Raji (cell line): ENCODE measurements around the gene MAP3K20.

Source experiments
- POLR2A ChIP-seq: IDR thresholded peaks from 2 replicates; pipeline ENCODE4 v1.6.1; 2011; ENCODE audit warnings: low read depth, low read length, control low read depth; ENCODE audit not compliant: insufficient read depth

Gene MAP3K20

GRCh38 chr2:173075781-173076580, at the start of gene MAP3K20:
MAP3K20 (plus strand) TSS chr2:173075846; CDS start chr2:173091032, 15,186 bp downstream.
- TF ChIP-seq POLR2A, result peak; percentile 56

GRCh38 chr2:173026479-173026878, 49.2 kb upstream of the MAP3K20 start:
- no peak for TF ChIP-seq POLR2A

GRCh38 chr2:173027181-173028128, 48.2 kb upstream of the MAP3K20 start:
- no peak for TF ChIP-seq POLR2A

- no peak for TF ChIP-seq POLR2A
These were observed 47.5 kb upstream of the MAP3K20 start for GRCh38 chr2:173028141-173028540.

- no peak for TF ChIP-seq POLR2A
These were observed 47.0 kb upstream of the MAP3K20 start for GRCh38 chr2:173028671-173029070.

GRCh38 chr2:173030561-173031490, 44.8 kb upstream of the MAP3K20 start:
- TF ChIP-seq POLR2A, result no peak

- no peak for TF ChIP-seq POLR2A
These were observed 43.6 kb upstream of the MAP3K20 start for GRCh38 chr2:173032032-173032431.

- TF ChIP-seq POLR2A, result no peak
These were observed 42.6 kb upstream of the MAP3K20 start for GRCh38 chr2:173033084-173033483.

GRCh38 chr2:173034143-173034542, 41.5 kb upstream of the MAP3K20 start:
- no peak for TF ChIP-seq POLR2A

- TF ChIP-seq POLR2A, result no peak
These were observed 38.2 kb upstream of the MAP3K20 start for GRCh38 chr2:173037245-173038120.

GRCh38 chr2:173040729-173041128, 34.9 kb upstream of the MAP3K20 start:
- TF ChIP-seq POLR2A, result no peak

GRCh38 chr2:173043476-173043875, 32.2 kb upstream of the MAP3K20 start:
- TF ChIP-seq POLR2A, result no peak

- TF ChIP-seq POLR2A, result no peak
These were observed 31.6 kb upstream of the MAP3K20 start for GRCh38 chr2:173043897-173044519.

- TF ChIP-seq POLR2A, result no peak
These were observed 31.0 kb upstream of the MAP3K20 start for GRCh38 chr2:173044686-173045085.

GRCh38 chr2:173045181-173045580, 30.5 kb upstream of the MAP3K20 start:
- TF ChIP-seq POLR2A, result no peak
